SU-DHL-6 (cell line): ENCODE data around the gene LRRTM4.
A peak's percentile ranks its signal among the peaks of the same experiment; 100 is the strongest.

Source experiments
- H2AFZ ChIP-seq: fragments of 200-600 bp; sonication (generic); 2 replicates; pipeline ENCODE4 v1.6.1; 2014; ENCODE audit warnings: low read depth, mild to moderate bottlenecking, moderate library complexity, mixed read lengths, antibody characterized with exemption, low read length; ENCODE audit not compliant: severe bottlenecking
- H3F3A ChIP-seq: fragments of 200-600 bp; shearing (Covaris generic); 2 replicates; pipeline ENCODE4 v1.6.0; 2016; ENCODE audit warnings: antibody characterized with exemption, mild to moderate bottlenecking; ENCODE audit not compliant: insufficient read depth
- H3K27ac ChIP-seq: fragments of 200-600 bp; sonication (generic); 2 replicates; pipeline ENCODE4 v1.5.1; 2016; ENCODE audit warnings: low read depth, mild to moderate bottlenecking, low read length, moderate library complexity, mixed read lengths
- H3K27me3 ChIP-seq: fragments of 200-600 bp; sonication (generic), shearing (Covaris generic); 2 replicates; pipeline ENCODE4 v1.6.0; 2014; ENCODE audit warnings: mild to moderate bottlenecking, low read length
- H3K36me3 ChIP-seq: fragments of 200-600 bp; sonication (generic); 2 replicates; pipeline ENCODE4 v1.6.1; 2014; ENCODE audit warnings: mild to moderate bottlenecking, low read length, mixed read lengths
- H3K4me2 ChIP-seq: fragments of 300-600, 200-600 bp; shearing (Covaris generic), sonication (generic); 2 replicates; pipeline ENCODE4 v1.6.0; 2014; ENCODE audit warnings: low read length, low read depth, mild to moderate bottlenecking; ENCODE audit not compliant: poor library complexity, severe bottlenecking
- H3K4me3 ChIP-seq: fragments of 200-600 bp; sonication (generic); 2 replicates; pipeline ENCODE4 v1.5.1; 2014; ENCODE audit warnings: antibody characterized with exemption, low read length, mild to moderate bottlenecking, mixed read lengths; ENCODE audit not compliant: insufficient read depth, poor library complexity, severe bottlenecking
- H3K79me2 ChIP-seq: fragments of 200-600 bp; sonication (generic); 2 replicates; pipeline ENCODE4 v1.6.1; 2014; ENCODE audit warnings: mild to moderate bottlenecking, low read length, moderate library complexity; ENCODE audit not compliant: insufficient read depth
- H3K9ac ChIP-seq: fragments of 200-600 bp; sonication (generic); 2 replicates; pipeline ENCODE4 v1.7.0; 2014; ENCODE audit warnings: mild to moderate bottlenecking, low read length
- H3K9me2 ChIP-seq: fragments of 200-600 bp; sonication (generic); replicated peaks from 2 replicates; pipeline ENCODE4 v1.6.1; 2014; ENCODE audit warnings: low read length; ENCODE audit not compliant: insufficient read depth
- H3K9me3 ChIP-seq: fragments of 200-600 bp; sonication (generic); 2 replicates; pipeline ENCODE4 v1.6.1; 2014; ENCODE audit warnings: low read length, mixed read lengths; ENCODE audit not compliant: insufficient read depth
- H4K20me1 ChIP-seq: fragments of 200-600 bp; sonication (generic); 2 replicates; pipeline ENCODE4 v1.6.1; 2014; ENCODE audit warnings: low read depth, mild to moderate bottlenecking, antibody characterized with exemption, low read length, moderate library complexity, mixed read lengths
- CTCF ChIP-seq: fragments of 200-600 bp; sonication (generic); IDR thresholded peaks from one replicate; pipeline ENCODE4 v1.5.1; 2017; ENCODE audit warnings: antibody characterized with exemption, mild to moderate bottlenecking, low read length, moderate library complexity; ENCODE audit not compliant: insufficient read depth, poor library complexity, severe bottlenecking
- EZH2phosphoT487 ChIP-seq: fragments of 200-600 bp; sonication (generic), shearing (Covaris generic); conservative IDR thresholded peaks from 2 replicates; pipeline ENCODE4 v1.6.1; 2018; ENCODE audit warnings: mild to moderate bottlenecking, antibody characterized with exemption, low read length, moderate library complexity, mixed read lengths

Gene LRRTM4

GRCh38 chr2:77016443-77017354 is 505.5 kb downstream of the LRRTM4 start:
- no peaks in the 10 kb centered on the region for H3K79me2 ChIP-seq
- peak overlapping the region; percentile 58 for H3K4me2 ChIP-seq

DNA sequence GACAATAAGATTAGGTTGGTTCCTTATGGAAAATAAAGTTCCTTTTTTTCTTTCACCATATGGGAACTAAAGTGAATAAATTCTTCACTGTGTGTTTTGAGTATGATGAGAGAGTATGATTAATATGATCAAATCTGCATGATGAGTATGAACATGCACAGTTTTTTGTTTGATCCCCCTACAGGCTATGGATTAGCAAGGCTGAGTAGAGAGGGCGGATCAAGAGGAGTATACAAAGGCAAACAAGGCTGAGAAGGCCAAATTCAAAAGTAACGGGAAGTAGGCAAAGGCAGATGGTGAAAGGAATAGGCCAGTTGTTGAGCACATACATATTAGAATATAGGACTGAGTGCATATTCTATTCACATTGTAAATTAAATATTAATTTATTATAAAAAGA is 508.2 kb downstream of the LRRTM4 start:
- Histone ChIP-seq H3K9me2 (no peaks in the 10 kb centered on the region), H3K4me2 (peak overlapping the region; percentile 43)

More at GRCh38 chr2:77016443-77017354, 505.5 kb downstream of the LRRTM4 start:
- Histone ChIP-seq H3K27ac (peak overlapping the region; percentile 96), H3K27me3 (no peaks in the 10 kb centered on the region), H3K36me3 (no peaks in the 10 kb centered on the region; the same call in 1 of the 2 replicates), H4K20me1 (no peaks in the 10 kb centered on the region), H3F3A (peaks cover 18% of the 10 kb centered on the region), H3K9ac (peak overlapping the region; percentile 36), H3K9me3 (no peaks in the 10 kb centered on the region), H3K9me2 (no peaks in the 10 kb centered on the region), H3K4me3 (peak overlapping the region; percentile 29), H2AFZ (no peak overlapping the region)
- TF ChIP-seq CTCF (no peak), EZH2phosphoT487 (no peak)

GRCh38 chr2:77013457-77013856 is 508.7 kb downstream of the LRRTM4 start:
- H3K4me2 ChIP-seq: peak overlapping the region; percentile 43
- H3K9me2 ChIP-seq: no peaks in the 10 kb centered on the region
- no peaks in the 10 kb centered on the region for H3K9me3 ChIP-seq
- H4K20me1 ChIP-seq: no peaks in the 10 kb centered on the region
- H3K27me3 ChIP-seq: no peaks in the 10 kb centered on the region
- H2AFZ ChIP-seq: peak overlapping the region; percentile 86
- no peaks in the 10 kb centered on the region for H3K36me3 ChIP-seq
- TF ChIP-seq CTCF (no peak), EZH2phosphoT487 (no peak)
- no peaks in the 10 kb centered on the region for H3K79me2 ChIP-seq
- H3K27ac ChIP-seq: peak overlapping the region; percentile 42
- H3K4me3 ChIP-seq: no peak overlapping the region
- peaks cover 18% of the 10 kb centered on the region for H3F3A ChIP-seq
- peak overlapping the region; percentile 31 for H3K9ac ChIP-seq

More for the DNA sequence above, 508.2 kb downstream of the LRRTM4 start:
- Histone ChIP-seq H4K20me1 (no peaks in the 10 kb centered on the region), H3K27ac (peak overlapping the region; percentile 42; the same call in 1 of the 2 replicates), H3K27me3 (no peaks in the 10 kb centered on the region), H3K9me3 (no peaks in the 10 kb centered on the region), H2AFZ (peak overlapping the region; percentile 86), H3K4me3 (no peak overlapping the region), H3K9ac (no peak overlapping the region; the same call in 1 of the 2 replicates), H3K79me2 (no peaks in the 10 kb centered on the region), H3F3A (peaks cover 18% of the 10 kb centered on the region), H3K36me3 (no peaks in the 10 kb centered on the region; the same call in 1 of the 2 replicates)
- no peak for TF ChIP-seq EZH2phosphoT487

DNA sequence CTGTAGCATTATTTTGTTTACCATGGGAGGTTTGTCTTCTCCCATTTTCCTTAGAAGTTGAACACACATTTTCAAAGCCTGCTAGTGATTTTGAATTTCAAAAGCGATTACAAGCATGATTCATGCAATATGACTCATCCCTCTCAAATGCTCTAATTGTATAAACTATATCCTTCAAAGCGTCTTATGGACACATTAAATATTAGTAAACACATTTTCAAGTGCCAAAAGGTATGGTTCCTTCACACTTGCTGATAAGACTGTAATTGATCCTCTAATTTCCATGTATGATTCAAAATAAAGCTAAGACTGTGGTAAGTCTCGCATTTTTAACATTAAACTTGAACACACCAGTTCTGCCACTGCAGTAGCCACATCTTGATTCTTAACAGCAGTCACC is 512.9 kb downstream of the LRRTM4 start:
- Histone ChIP-seq H2AFZ (no peak overlapping the region), H3K4me2 (no peak overlapping the region), H3K79me2 (no peaks in the 10 kb centered on the region), H3K9me3 (no peaks in the 10 kb centered on the region), H3K36me3 (no peaks in the 10 kb centered on the region), H3K9me2 (no peaks in the 10 kb centered on the region), H3F3A (0 out of 2 replicates have a peak, but pooled peaks cover 3% of the 10 kb centered on the region), H4K20me1 (no peaks in the 10 kb centered on the region), H3K27ac (no peak overlapping the region), H3K27me3 (no peaks in the 10 kb centered on the region), H3K4me3 (no peak overlapping the region), H3K9ac (no peak overlapping the region)
- TF ChIP-seq EZH2phosphoT487: no peak
- TF ChIP-seq CTCF: no peak
